GM12875 (cell line): Measurements from ENCODE around the gene CYTH3.
"Not testable (repeated sequence)": the region's sequence is repeated elsewhere in the genome, so short reads cannot be mapped to it uniquely, and the experiment has no call there.

Experiments used
- H3K4me3 ChIP-seq: one replicate; pipeline ENCODE4 v1.5.1; 2011; ENCODE audit warnings: low read depth, low read length, control low read depth
- CTCF ChIP-seq: IDR thresholded peaks from 2 replicates; pipeline ENCODE4 v1.5.1; 2011; ENCODE audit warnings: low read depth, mild to moderate bottlenecking, control low read depth, inconsistent platforms, low read length, moderate library complexity, borderline replicate concordance; ENCODE audit not compliant: insufficient read depth

CYTH3 gene

GRCh38 chr7:6231184-6231583 is 41.2 kb downstream of the CYTH3 start:
- no peak for TF ChIP-seq CTCF
- H3K4me3 ChIP-seq = no peak overlapping the region

GRCh38 chr7:6229284-6229683 is 43.1 kb downstream of the CYTH3 start:
- not testable (repeated sequence) for H3K4me3 ChIP-seq

- no peak overlapping the region for H3K4me3 ChIP-seq
- TF ChIP-seq CTCF = no peak
Measured at GRCh38 chr7:6228361-6229229, 43.8 kb downstream of the CYTH3 start.

- no peak overlapping the region for H3K4me3 ChIP-seq
- no peak for TF ChIP-seq CTCF
Measured at GRCh38 chr7:6227294-6227846, 45.1 kb downstream of the CYTH3 start.

GRCh38 chr7:6226194-6226799 is 46.1 kb downstream of the CYTH3 start:
- H3K4me3 ChIP-seq = no peak overlapping the region
- TF ChIP-seq CTCF = no peak

GRCh38 chr7:6223411-6223810 is 49.0 kb downstream of the CYTH3 start:
- H3K4me3 ChIP-seq = not testable (repeated sequence)

- not testable (repeated sequence) for H3K4me3 ChIP-seq
Measured at GRCh38 chr7:6223010-6223409, 49.4 kb downstream of the CYTH3 start.

GRCh38 chr7:6221340-6222319 is 50.8 kb downstream of the CYTH3 start:
- no peak overlapping the region for H3K4me3 ChIP-seq
- no peak for TF ChIP-seq CTCF
